Measurements from ENCODE around the gene AGPAT4. TPM values are rescaled to one million over a fixed set of nuclear protein-coding genes. Genes with fewer than 3 reads are reported as not detected.

The AGPAT4 gene
- total and polyA plus RNA-seq, 2 experiments from 2014 or later, result 10.6 to 11.8 TPM

DNA sequence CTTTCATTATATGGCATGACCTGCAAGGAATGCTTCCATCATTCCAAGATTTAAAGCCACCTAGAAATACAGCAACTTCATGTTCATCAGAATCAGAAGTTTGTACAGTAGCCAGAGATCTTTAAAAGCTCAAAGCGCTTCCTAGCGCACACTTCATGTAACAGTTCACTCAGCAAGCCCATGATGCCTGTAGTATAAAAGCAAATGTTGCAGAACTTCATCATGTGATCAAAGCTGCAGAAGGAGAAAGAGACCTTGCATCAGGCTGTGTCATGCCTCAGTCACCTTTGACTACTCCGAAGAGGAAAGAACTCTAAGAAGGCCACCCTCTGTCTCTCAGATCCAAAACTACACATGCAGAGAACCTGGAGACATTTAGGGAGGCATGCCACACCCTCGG lies 78.5 kb downstream of the AGPAT4 start:
- Histone ChIP-seq H3K9me3 (ENCODE audit: low read depth) (no peaks in the 10 kb centered on the region), H3K4me2 (no peak overlapping the region), H3K4me3 (no peak overlapping the region), H3K4me1 (ENCODE audit: insufficient read depth) (no peaks in the 10 kb centered on the region), H3K9me2 (replicated peaks; ENCODE audit: insufficient read depth) (no peaks in the 10 kb centered on the region), H2AFZ (no peak overlapping the region), H3K79me2 (peaks cover 7% of the 10 kb centered on the region), H3K27ac (no peak overlapping the region), H3K36me3 (replicated peaks; ENCODE audit: insufficient read depth, low read depth) (no peaks in the 10 kb centered on the region), H3K27me3 (no peaks in the 10 kb centered on the region), H4K20me1 (ENCODE audit: insufficient read depth, poor library complexity, severe bottlenecking) (no peaks in the 10 kb centered on the region)
- TF ChIP-seq EZH2 (IDR thresholded peaks at IDR 0.05; ENCODE audit: borderline replicate concordance), result no peak
- TF ChIP-seq EZH2phosphoT487 (IDR thresholded peaks at IDR 0.05; ENCODE audit: low read depth, severe bottlenecking, unreplicated experiment), result no peak
- TF ChIP-seq, protein P1, sequence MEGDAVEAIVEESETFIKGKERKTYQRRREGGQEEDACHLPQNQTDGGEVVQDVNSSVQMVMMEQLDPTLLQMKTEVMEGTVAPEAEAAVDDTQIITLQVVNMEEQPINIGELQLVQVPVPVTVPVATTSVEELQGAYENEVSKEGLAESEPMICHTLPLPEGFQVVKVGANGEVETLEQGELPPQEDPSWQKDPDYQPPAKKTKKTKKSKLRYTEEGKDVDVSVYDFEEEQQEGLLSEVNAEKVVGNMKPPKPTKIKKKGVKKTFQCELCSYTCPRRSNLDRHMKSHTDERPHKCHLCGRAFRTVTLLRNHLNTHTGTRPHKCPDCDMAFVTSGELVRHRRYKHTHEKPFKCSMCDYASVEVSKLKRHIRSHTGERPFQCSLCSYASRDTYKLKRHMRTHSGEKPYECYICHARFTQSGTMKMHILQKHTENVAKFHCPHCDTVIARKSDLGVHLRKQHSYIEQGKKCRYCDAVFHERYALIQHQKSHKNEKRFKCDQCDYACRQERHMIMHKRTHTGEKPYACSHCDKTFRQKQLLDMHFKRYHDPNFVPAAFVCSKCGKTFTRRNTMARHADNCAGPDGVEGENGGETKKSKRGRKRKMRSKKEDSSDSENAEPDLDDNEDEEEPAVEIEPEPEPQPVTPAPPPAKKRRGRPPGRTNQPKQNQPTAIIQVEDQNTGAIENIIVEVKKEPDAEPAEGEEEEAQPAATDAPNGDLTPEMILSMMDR (IDR thresholded peaks at IDR 0.05; ENCODE audit: poor library complexity), result no peak
- 99% methylated on average over 4 of the region's 4 CpGs for WGBS (ENCODE audit: low lambda C conversion rate, missing lambda C conversion rate)
- DNase-seq (ENCODE audit: low spot score), result no peak

DNA sequence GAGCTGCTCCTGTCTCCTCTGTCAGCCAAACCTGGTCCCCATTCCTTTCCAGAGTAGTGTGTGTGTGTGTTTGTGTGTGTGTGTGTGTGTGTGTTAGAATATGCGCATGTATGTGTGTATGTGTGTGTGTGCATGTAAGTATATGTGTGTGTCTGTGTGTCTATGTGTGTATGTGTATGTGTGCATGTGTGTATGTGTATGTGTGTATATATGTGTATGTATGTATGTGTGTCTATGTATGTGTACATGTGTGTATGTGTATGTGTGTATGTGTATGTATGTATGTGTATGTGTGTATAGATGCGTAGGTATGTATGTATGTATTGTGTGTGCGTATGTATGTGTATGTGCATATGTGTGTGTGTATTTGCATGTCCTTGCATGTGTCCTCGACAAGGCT lies 79.5 kb downstream of the AGPAT4 start:
- H3K79me2 ChIP-seq, result peaks cover 7% of the 10 kb centered on the region
- H3K4me2 ChIP-seq, result no peak overlapping the region
- TF ChIP-seq EZH2phosphoT487 (IDR thresholded peaks at IDR 0.05; ENCODE audit: low read depth, severe bottlenecking, unreplicated experiment) (no peak), EZH2 (IDR thresholded peaks at IDR 0.05; ENCODE audit: borderline replicate concordance) (no peak)
- TF ChIP-seq, protein P1 (IDR thresholded peaks at IDR 0.05; ENCODE audit: poor library complexity), result no peak
- 98% methylated on average over 4 of the region's 4 CpGs for WGBS (ENCODE audit: low lambda C conversion rate, missing lambda C conversion rate)
- H3K27me3 ChIP-seq, result no peaks in the 10 kb centered on the region
- no peak overlapping the region for H3K27ac ChIP-seq
- no peaks in the 10 kb centered on the region for H3K4me1 ChIP-seq (ENCODE audit: insufficient read depth)
- DNase-seq (ENCODE audit: low spot score), result no peak
- no peaks in the 10 kb centered on the region for H3K36me3 ChIP-seq (replicated peaks; ENCODE audit: insufficient read depth, low read depth)
- H4K20me1 ChIP-seq (ENCODE audit: insufficient read depth, poor library complexity, severe bottlenecking), result no peaks in the 10 kb centered on the region
- H2AFZ ChIP-seq, result no peak overlapping the region
- no peak overlapping the region for H3K4me3 ChIP-seq
- no peaks in the 10 kb centered on the region for H3K9me2 ChIP-seq (replicated peaks; ENCODE audit: insufficient read depth)
- H3K9me3 ChIP-seq (ENCODE audit: low read depth), result no peaks in the 10 kb centered on the region

DNA sequence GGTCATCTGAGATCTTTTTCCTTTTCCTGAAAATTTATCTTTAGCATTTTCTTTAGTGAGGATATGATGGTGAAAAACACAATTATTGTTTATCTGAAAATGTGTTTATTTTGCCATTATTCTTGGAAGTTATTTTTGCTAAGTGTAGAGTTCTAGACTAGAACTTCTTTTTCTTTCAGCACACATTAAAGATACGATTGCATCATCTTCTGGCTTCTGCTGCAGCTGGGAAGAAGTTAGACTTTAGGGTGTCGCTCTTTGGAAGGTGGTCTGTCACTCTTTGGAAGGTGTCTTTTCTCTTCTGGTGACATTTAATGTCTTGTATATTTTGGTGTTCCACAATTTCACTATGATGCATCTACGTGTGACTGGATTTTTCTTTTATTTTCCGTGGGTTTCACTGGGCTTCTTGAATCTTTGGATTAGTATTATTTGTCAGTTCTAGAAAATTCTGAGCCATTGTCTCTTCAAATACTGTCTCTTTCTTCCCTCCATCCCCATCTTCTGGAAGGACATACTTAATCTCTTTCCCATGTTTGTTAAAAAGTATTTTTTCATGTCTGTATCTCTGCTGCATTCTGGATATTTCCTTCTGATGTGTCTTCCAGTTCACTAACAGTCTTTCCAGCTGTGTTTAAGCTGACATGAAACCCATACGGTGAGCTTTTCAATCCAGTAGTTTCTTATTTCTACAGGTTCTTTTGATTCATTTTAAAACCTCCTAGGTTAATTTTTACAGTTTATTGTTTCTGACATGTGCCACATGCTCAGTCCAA lies 81.0 kb downstream of the AGPAT4 start:
- H4K20me1 ChIP-seq (ENCODE audit: insufficient read depth, poor library complexity, severe bottlenecking), result no peaks in the 10 kb centered on the region
- 98% methylated on average over 5 of the region's 5 CpGs for WGBS (ENCODE audit: low lambda C conversion rate, missing lambda C conversion rate)
- H2AFZ ChIP-seq, result no peak overlapping the region
- no peak overlapping the region for H3K4me2 ChIP-seq
- H3K27ac ChIP-seq, result no peak overlapping the region
- H3K4me1 ChIP-seq (ENCODE audit: insufficient read depth), result no peaks in the 10 kb centered on the region
- H3K9me3 ChIP-seq (ENCODE audit: low read depth), result no peaks in the 10 kb centered on the region
- H3K9me2 ChIP-seq (replicated peaks; ENCODE audit: insufficient read depth), result no peaks in the 10 kb centered on the region
- no peaks in the 10 kb centered on the region for H3K27me3 ChIP-seq
- TF ChIP-seq EZH2 (IDR thresholded peaks at IDR 0.05; ENCODE audit: borderline replicate concordance), result no peak
- no peak for TF ChIP-seq EZH2phosphoT487 (IDR thresholded peaks at IDR 0.05; ENCODE audit: low read depth, severe bottlenecking, unreplicated experiment)
- TF ChIP-seq, protein P1 (IDR thresholded peaks at IDR 0.05; ENCODE audit: poor library complexity), result no peak
- DNase-seq (ENCODE audit: low spot score), result no peak
- no peaks in the 10 kb centered on the region for H3K36me3 ChIP-seq (replicated peaks; ENCODE audit: insufficient read depth, low read depth)
- H3K4me3 ChIP-seq, result no peak overlapping the region
- peaks cover 7% of the 10 kb centered on the region for H3K79me2 ChIP-seq

Measured in hepatocyte (in vitro differentiated cells).